Measurements from ENCODE around the gene PRIM2. TPM values are rescaled to one million over a fixed set of nuclear protein-coding genes. Genes with fewer than 3 reads are reported as not detected.
"Not testable (repeated sequence)": the region's sequence is repeated elsewhere in the genome, so short reads cannot be mapped to it uniquely, and the experiment has no call there.

Gene PRIM2
- total RNA-seq, 1 experiment from 2014 or later = 9.7 TPM

GRCh38 chr6:57352596-57352995 lies 35.2 kb downstream of the PRIM2 start:
- H3K4me3 Mint-ChIP-seq (ENCODE audit: unreplicated experiment); BruUV-seq (replicated peaks); H3K9me3 Mint-ChIP-seq (ENCODE audit: unreplicated experiment); H3K27me3 Mint-ChIP-seq (ENCODE audit: insufficient read depth, unreplicated experiment); CTCF ChIA-PET; DNase-seq (ENCODE audit: unreplicated experiment); H3K27ac Mint-ChIP-seq (ENCODE audit: low read depth, unreplicated experiment); H3K36me3 Mint-ChIP-seq (ENCODE audit: insufficient read depth, unreplicated experiment); H3K4me1 Mint-ChIP-seq (ENCODE audit: insufficient read depth, unreplicated experiment); intact Hi-C loops (cut with micrococcal nuclease); POLR2A ChIA-PET: not testable (repeated sequence)

- H3K27me3 Mint-ChIP-seq (ENCODE audit: insufficient read depth, unreplicated experiment); BruUV-seq (replicated peaks); DNase-seq (ENCODE audit: unreplicated experiment); POLR2A ChIA-PET; H3K9me3 Mint-ChIP-seq (ENCODE audit: unreplicated experiment); H3K36me3 Mint-ChIP-seq (ENCODE audit: insufficient read depth, unreplicated experiment); CTCF ChIA-PET; H3K4me1 Mint-ChIP-seq (ENCODE audit: insufficient read depth, unreplicated experiment); H3K4me3 Mint-ChIP-seq (ENCODE audit: unreplicated experiment); H3K27ac Mint-ChIP-seq (ENCODE audit: low read depth, unreplicated experiment); intact Hi-C loops (cut with micrococcal nuclease): not testable (repeated sequence)
Measured at GRCh38 chr6:57358319-57358718, 40.9 kb downstream of the PRIM2 start.

GRCh38 chr6:57359766-57360165 lies 42.3 kb downstream of the PRIM2 start:
- CTCF ChIA-PET; H3K27me3 Mint-ChIP-seq (ENCODE audit: insufficient read depth, unreplicated experiment); H3K36me3 Mint-ChIP-seq (ENCODE audit: insufficient read depth, unreplicated experiment); H3K27ac Mint-ChIP-seq (ENCODE audit: low read depth, unreplicated experiment); BruUV-seq (replicated peaks); DNase-seq (ENCODE audit: unreplicated experiment); H3K4me1 Mint-ChIP-seq (ENCODE audit: insufficient read depth, unreplicated experiment); POLR2A ChIA-PET; H3K4me3 Mint-ChIP-seq (ENCODE audit: unreplicated experiment); H3K9me3 Mint-ChIP-seq (ENCODE audit: unreplicated experiment); intact Hi-C loops (cut with micrococcal nuclease): not testable (repeated sequence)

GRCh38 chr6:57362340-57362739 lies 44.9 kb downstream of the PRIM2 start:
- H3K4me1 Mint-ChIP-seq (ENCODE audit: insufficient read depth, unreplicated experiment); H3K4me3 Mint-ChIP-seq (ENCODE audit: unreplicated experiment); POLR2A ChIA-PET; H3K36me3 Mint-ChIP-seq (ENCODE audit: insufficient read depth, unreplicated experiment); DNase-seq (ENCODE audit: unreplicated experiment); BruUV-seq (replicated peaks); H3K9me3 Mint-ChIP-seq (ENCODE audit: unreplicated experiment); H3K27me3 Mint-ChIP-seq (ENCODE audit: insufficient read depth, unreplicated experiment); intact Hi-C loops (cut with micrococcal nuclease); H3K27ac Mint-ChIP-seq (ENCODE audit: low read depth, unreplicated experiment); CTCF ChIA-PET: not testable (repeated sequence)

GRCh38 chr6:57365076-57365583 lies 47.7 kb downstream of the PRIM2 start:
- H3K36me3 Mint-ChIP-seq (ENCODE audit: insufficient read depth, unreplicated experiment); H3K4me1 Mint-ChIP-seq (ENCODE audit: insufficient read depth, unreplicated experiment); CTCF ChIA-PET; H3K27ac Mint-ChIP-seq (ENCODE audit: low read depth, unreplicated experiment); BruUV-seq (replicated peaks); H3K4me3 Mint-ChIP-seq (ENCODE audit: unreplicated experiment); H3K27me3 Mint-ChIP-seq (ENCODE audit: insufficient read depth, unreplicated experiment); intact Hi-C loops (cut with micrococcal nuclease); H3K9me3 Mint-ChIP-seq (ENCODE audit: unreplicated experiment): not testable (repeated sequence)
- DNase-seq (ENCODE audit: unreplicated experiment) = peak; percentile 20
- POLR2A ChIA-PET = interaction anchor here (0.7 kb wide), 1 partner anchor 299 kb away, joined by 3 read pairs; no protein-coding TSS in a partner anchor

GRCh38 chr6:57368965-57369731 lies 51.7 kb downstream of the PRIM2 start:
- H3K4me1 Mint-ChIP-seq (ENCODE audit: insufficient read depth, unreplicated experiment); CTCF ChIA-PET; H3K36me3 Mint-ChIP-seq (ENCODE audit: insufficient read depth, unreplicated experiment); H3K9me3 Mint-ChIP-seq (ENCODE audit: unreplicated experiment); POLR2A ChIA-PET; H3K27ac Mint-ChIP-seq (ENCODE audit: low read depth, unreplicated experiment); H3K27me3 Mint-ChIP-seq (ENCODE audit: insufficient read depth, unreplicated experiment); H3K4me3 Mint-ChIP-seq (ENCODE audit: unreplicated experiment); intact Hi-C loops (cut with micrococcal nuclease); BruUV-seq (replicated peaks); DNase-seq (ENCODE audit: unreplicated experiment): not testable (repeated sequence)

GRCh38 chr6:57371779-57372178 lies 54.3 kb downstream of the PRIM2 start:
- H3K9me3 Mint-ChIP-seq (ENCODE audit: unreplicated experiment); POLR2A ChIA-PET; BruUV-seq (replicated peaks); H3K36me3 Mint-ChIP-seq (ENCODE audit: insufficient read depth, unreplicated experiment); H3K4me3 Mint-ChIP-seq (ENCODE audit: unreplicated experiment); H3K27ac Mint-ChIP-seq (ENCODE audit: low read depth, unreplicated experiment); DNase-seq (ENCODE audit: unreplicated experiment); CTCF ChIA-PET; H3K27me3 Mint-ChIP-seq (ENCODE audit: insufficient read depth, unreplicated experiment); H3K4me1 Mint-ChIP-seq (ENCODE audit: insufficient read depth, unreplicated experiment); intact Hi-C loops (cut with micrococcal nuclease): not testable (repeated sequence)

- H3K4me1 Mint-ChIP-seq (ENCODE audit: insufficient read depth, unreplicated experiment); H3K36me3 Mint-ChIP-seq (ENCODE audit: insufficient read depth, unreplicated experiment); H3K4me3 Mint-ChIP-seq (ENCODE audit: unreplicated experiment); CTCF ChIA-PET; POLR2A ChIA-PET; H3K27me3 Mint-ChIP-seq (ENCODE audit: insufficient read depth, unreplicated experiment); H3K27ac Mint-ChIP-seq (ENCODE audit: low read depth, unreplicated experiment); BruUV-seq (replicated peaks); H3K9me3 Mint-ChIP-seq (ENCODE audit: unreplicated experiment); DNase-seq (ENCODE audit: unreplicated experiment); intact Hi-C loops (cut with micrococcal nuclease): not testable (repeated sequence)
Measured at GRCh38 chr6:57374764-57375163, 57.3 kb downstream of the PRIM2 start.

GRCh38 chr6:57376083-57376482 lies 58.7 kb downstream of the PRIM2 start:
- H3K4me3 Mint-ChIP-seq (ENCODE audit: unreplicated experiment); H3K27ac Mint-ChIP-seq (ENCODE audit: low read depth, unreplicated experiment); DNase-seq (ENCODE audit: unreplicated experiment); H3K4me1 Mint-ChIP-seq (ENCODE audit: insufficient read depth, unreplicated experiment); H3K9me3 Mint-ChIP-seq (ENCODE audit: unreplicated experiment); H3K36me3 Mint-ChIP-seq (ENCODE audit: insufficient read depth, unreplicated experiment); CTCF ChIA-PET; intact Hi-C loops (cut with micrococcal nuclease); BruUV-seq (replicated peaks); POLR2A ChIA-PET; H3K27me3 Mint-ChIP-seq (ENCODE audit: insufficient read depth, unreplicated experiment): not testable (repeated sequence)
